ENCODE results near the gene GRAMD4.

DNA sequence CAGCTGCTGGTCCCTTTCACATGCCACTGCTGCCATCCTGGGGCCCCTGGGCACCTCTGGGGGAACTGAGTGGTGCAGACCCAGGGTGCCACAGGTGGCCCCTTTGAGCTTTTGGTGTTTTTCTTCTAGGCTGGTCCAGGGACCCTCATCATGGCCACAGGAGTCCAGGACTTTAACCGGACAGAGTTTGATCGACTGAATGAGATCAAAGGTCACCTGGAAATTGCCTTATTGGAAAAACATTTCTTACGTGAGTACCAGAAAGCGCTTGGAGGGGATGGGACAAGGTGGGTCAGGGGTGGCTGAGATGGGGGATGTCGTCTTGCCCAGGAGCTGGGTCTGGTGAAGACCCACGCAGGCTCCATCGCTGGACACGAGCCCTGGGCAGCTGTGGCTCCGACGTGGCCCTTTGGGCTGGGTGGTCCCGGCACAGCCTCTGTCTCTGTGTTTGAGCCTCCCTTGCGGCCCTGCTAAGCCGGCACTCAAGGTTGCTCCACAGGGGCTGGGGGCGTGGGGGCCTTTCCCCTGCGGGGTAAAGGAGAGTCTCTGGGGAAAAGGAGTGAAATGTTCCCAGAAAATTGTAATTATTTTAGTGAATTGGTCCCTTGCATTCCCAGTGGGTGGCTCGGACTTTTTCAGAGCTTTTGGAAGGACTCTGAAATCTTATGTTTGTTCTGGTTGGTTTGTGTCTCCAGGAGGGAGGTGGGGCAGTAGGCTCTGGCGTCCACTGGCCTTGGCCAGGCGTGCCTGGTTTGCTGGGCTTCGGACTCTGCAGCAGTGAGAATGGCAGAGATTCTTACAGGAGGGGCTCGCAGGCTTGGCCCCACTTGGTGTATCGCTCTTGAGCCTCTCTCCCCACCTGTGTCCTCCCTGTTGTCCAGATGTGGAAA, 17.8 kb downstream of the GRAMD4 start:
- TF ChIP-seq, protein P1, sequence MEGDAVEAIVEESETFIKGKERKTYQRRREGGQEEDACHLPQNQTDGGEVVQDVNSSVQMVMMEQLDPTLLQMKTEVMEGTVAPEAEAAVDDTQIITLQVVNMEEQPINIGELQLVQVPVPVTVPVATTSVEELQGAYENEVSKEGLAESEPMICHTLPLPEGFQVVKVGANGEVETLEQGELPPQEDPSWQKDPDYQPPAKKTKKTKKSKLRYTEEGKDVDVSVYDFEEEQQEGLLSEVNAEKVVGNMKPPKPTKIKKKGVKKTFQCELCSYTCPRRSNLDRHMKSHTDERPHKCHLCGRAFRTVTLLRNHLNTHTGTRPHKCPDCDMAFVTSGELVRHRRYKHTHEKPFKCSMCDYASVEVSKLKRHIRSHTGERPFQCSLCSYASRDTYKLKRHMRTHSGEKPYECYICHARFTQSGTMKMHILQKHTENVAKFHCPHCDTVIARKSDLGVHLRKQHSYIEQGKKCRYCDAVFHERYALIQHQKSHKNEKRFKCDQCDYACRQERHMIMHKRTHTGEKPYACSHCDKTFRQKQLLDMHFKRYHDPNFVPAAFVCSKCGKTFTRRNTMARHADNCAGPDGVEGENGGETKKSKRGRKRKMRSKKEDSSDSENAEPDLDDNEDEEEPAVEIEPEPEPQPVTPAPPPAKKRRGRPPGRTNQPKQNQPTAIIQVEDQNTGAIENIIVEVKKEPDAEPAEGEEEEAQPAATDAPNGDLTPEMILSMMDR (conservative IDR thresholded peaks at IDR 0.05; ENCODE audit: low read length): no peak
- no peak for TF ChIP-seq EZH2phosphoT487 (IDR thresholded peaks at IDR 0.05; ENCODE audit: borderline replicate concordance, low read depth, low read length)
